Measurements from ENCODE around the gene CGB8. TPM values are rescaled to one million over a fixed set of nuclear protein-coding genes. Genes with fewer than 3 reads are reported as not detected.
"Not testable (repeated sequence)": the region's sequence is repeated elsewhere in the genome, so short reads cannot be mapped to it uniquely, and the experiment has no call there.

The CGB8 gene
- total RNA-seq, 2 donors from 2014 or later, result not detected

DNA sequence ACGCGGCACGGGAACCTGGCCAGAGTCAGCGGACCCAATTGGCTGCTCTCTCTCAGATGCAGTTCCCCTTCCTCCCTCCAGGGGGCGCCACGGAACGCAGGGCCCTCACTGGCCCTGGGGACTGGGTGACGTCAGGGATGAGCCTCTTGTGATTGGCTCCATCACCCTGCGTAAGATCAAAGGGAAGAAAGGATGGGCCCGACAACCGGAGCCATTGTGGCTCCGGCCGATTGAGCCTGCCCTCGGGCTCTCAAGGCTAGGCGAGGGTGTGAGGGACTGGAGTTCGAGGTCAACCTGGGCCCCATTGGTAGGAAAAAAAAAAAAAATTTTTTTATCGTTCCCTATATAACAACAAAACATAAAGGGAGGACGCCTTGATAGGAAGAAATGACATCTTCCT is 12.1 kb downstream of the CGB8 start, which contains the start of gene CGB1:
CGB1 (minus strand) TSS at position 81 of the 400 bp plus-strand sequence. CDS start 184 bp downstream, outside the sequence.
- H3K36me3 ChIP-seq; H3K9me3 ChIP-seq; intact Hi-C loops (cut with DNase I); H3K27ac ChIP-seq; DNase-seq (ENCODE audit: low spot score); H3K27me3 ChIP-seq (replicated peaks; ENCODE audit: insufficient read depth); H3K4me3 ChIP-seq; H3K4me1 ChIP-seq (replicated peaks): not testable (repeated sequence)
- TF ChIP-seq CTCF (IDR thresholded peaks at IDR 0.05), result peak in 1 of 4 experiments; percentile 11
- WGBS, result 68% methylated on average over 18 of the region's 18 CpGs

GRCh38 chr19:49031642-49032301 is 17.1 kb downstream of the CGB8 start, which contains the start of gene CGB2:
Gene CGB2, plus strand, starts transcription at chr19:49031890. Its CDS starts 206 bp downstream, at chr19:49032096.
- H3K36me3 ChIP-seq; intact Hi-C loops (cut with DNase I); H3K4me3 ChIP-seq; H3K4me1 ChIP-seq (replicated peaks); H3K9me3 ChIP-seq; H3K27me3 ChIP-seq (replicated peaks; ENCODE audit: insufficient read depth); H3K27ac ChIP-seq; DNase-seq (ENCODE audit: low spot score): not testable (repeated sequence)
- 25% methylated on average over 28 of the region's 28 CpGs for WGBS

GRCh38 chr19:49030323-49030722 is 18.6 kb downstream of the CGB8 start:
- H3K4me1 ChIP-seq (replicated peaks); intact Hi-C loops (cut with DNase I); H3K27ac ChIP-seq: not testable (repeated sequence)

GRCh38 chr19:49029749-49030148 is 19.2 kb downstream of the CGB8 start:
- intact Hi-C loops (cut with DNase I); H3K36me3 ChIP-seq: not testable (repeated sequence)
- 90% methylated on average over 12 of the region's 14 CpGs for WGBS

More at GRCh38 chr19:49030323-49030722, 18.6 kb downstream of the CGB8 start:
- H3K36me3 ChIP-seq; H3K9me3 ChIP-seq; H3K27me3 ChIP-seq (replicated peaks; ENCODE audit: insufficient read depth); DNase-seq (ENCODE audit: low spot score); H3K4me3 ChIP-seq: not testable (repeated sequence)
- WGBS, result 92% methylated on average over 6 of the region's 8 CpGs

GRCh38 chr19:49028686-49029085 is 20.2 kb downstream of the CGB8 start:
- intact Hi-C loops (cut with DNase I); H3K27me3 ChIP-seq (replicated peaks; ENCODE audit: insufficient read depth); H3K36me3 ChIP-seq; H3K27ac ChIP-seq; H3K4me1 ChIP-seq (replicated peaks); H3K9me3 ChIP-seq; DNase-seq (ENCODE audit: low spot score); H3K4me3 ChIP-seq: not testable (repeated sequence)
- WGBS, result 79% methylated on average over 9 of the region's 9 CpGs

More at GRCh38 chr19:49029749-49030148, 19.2 kb downstream of the CGB8 start:
- H3K9me3 ChIP-seq; DNase-seq (ENCODE audit: low spot score); H3K27ac ChIP-seq; H3K4me3 ChIP-seq; H3K4me1 ChIP-seq (replicated peaks); H3K27me3 ChIP-seq (replicated peaks; ENCODE audit: insufficient read depth): not testable (repeated sequence)

GRCh38 chr19:49025599-49025998 is 23.3 kb downstream of the CGB8 start:
- intact Hi-C loops (cut with DNase I); H3K4me3 ChIP-seq; DNase-seq (ENCODE audit: low spot score); H3K36me3 ChIP-seq; H3K27me3 ChIP-seq (replicated peaks; ENCODE audit: insufficient read depth); H3K9me3 ChIP-seq; H3K4me1 ChIP-seq (replicated peaks); H3K27ac ChIP-seq: not testable (repeated sequence)
- WGBS, result 83% methylated on average over 20 of the region's 23 CpGs

GRCh38 chr19:49025088-49025487 is 23.8 kb downstream of the CGB8 start:
- H3K4me3 ChIP-seq; DNase-seq (ENCODE audit: low spot score); intact Hi-C loops (cut with DNase I); H3K36me3 ChIP-seq; H3K4me1 ChIP-seq (replicated peaks); H3K9me3 ChIP-seq; H3K27me3 ChIP-seq (replicated peaks; ENCODE audit: insufficient read depth); H3K27ac ChIP-seq: not testable (repeated sequence)
- whole genome bisulfite sequencing, result 86% methylated on average over 4 of the region's 6 CpGs

DNA sequence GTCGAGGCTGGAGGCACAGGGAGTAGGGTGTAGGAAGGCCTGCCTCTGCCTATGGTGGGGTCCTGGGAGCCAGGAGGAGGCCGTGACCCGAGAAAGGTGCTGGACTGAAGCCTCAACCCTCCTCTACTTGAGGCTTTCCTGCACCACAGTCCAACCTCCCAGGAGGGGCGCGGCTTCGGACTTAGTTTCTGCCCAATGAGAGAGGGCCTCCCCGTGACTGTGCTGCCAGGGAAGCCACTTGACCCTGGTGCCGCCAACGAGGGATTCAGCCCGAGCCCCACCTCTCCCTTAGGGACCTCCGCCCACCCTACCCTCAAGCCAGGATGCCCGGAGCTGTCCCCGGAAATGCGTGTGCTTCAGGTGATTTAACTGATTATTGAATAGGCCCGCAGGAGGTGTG is 24.7 kb downstream of the CGB8 start, which contains the start of gene CGB3:
CGB3 (minus strand) TSS at position 101 of the 400 bp plus-strand sequence. CDS start 362 bp downstream, outside the sequence.
- H3K4me1 ChIP-seq (replicated peaks); H3K36me3 ChIP-seq; DNase-seq (ENCODE audit: low spot score); H3K4me3 ChIP-seq; intact Hi-C loops (cut with DNase I); H3K9me3 ChIP-seq; H3K27ac ChIP-seq; H3K27me3 ChIP-seq (replicated peaks; ENCODE audit: insufficient read depth): not testable (repeated sequence)
- 68% methylated on average over 8 of the region's 15 CpGs for WGBS
